Panc1 (cell line): ENCODE measurements around the gene MYO5B. TPM values are rescaled to one million over a fixed set of nuclear protein-coding genes. Genes with fewer than 3 reads are reported as not detected.

Experiments used
- ATAC-seq: fragments of 200-7000 bp; cut with Tn5 transposase; 2 replicates; pipeline ENCODE4 v1.9.1; 2020; ENCODE audit warnings: mild to moderate bottlenecking, moderate library complexity
- BruUV-seq: library from RNA; stranded (reverse); fragments of 400-500 nt; replicated peaks from 2 replicates; lab custom pipeline; 2021; lab: Mats Ljungman, UMichigan
- CTCF ChIA-PET: fragments of 300-600 bp; sonication (Branson Sonifier 250); formaldehyde crosslinking; loops from one replicate; lab custom pipeline; 2022; ENCODE audit warnings: antibody characterized with exemption; lab: Charles Lee
- POLR2A ChIA-PET: fragments of 300-600 bp; sonication (Branson Sonifier 250); formaldehyde crosslinking; loops from one replicate; lab custom pipeline; 2022; ENCODE audit warnings: antibody characterized with exemption; lab: Charles Lee
- DNase-seq: peaks from one replicate; pipeline ENCODE4 v3.0.0-alpha.2; 2010; ENCODE audit warnings: low read depth, low spot score
- H3K27ac ChIP-seq: 2 replicates; pipeline ENCODE4 v1.5.1; 2011; ENCODE audit warnings: mild to moderate bottlenecking, low read length, inconsistent platforms
- H3K27me3 ChIP-seq: fragments of 200-500 bp; sonication (Bioruptor generic); 2 replicates; pipeline ENCODE4 v1.6.0; 2014; ENCODE audit warnings: low read length, inconsistent platforms; ENCODE audit not compliant: control insufficient read depth, insufficient read depth
- H3K36me3 ChIP-seq: fragments of 200-500 bp; sonication (Bioruptor generic); 2 replicates; pipeline ENCODE4 v1.5.1; 2014; ENCODE audit warnings: inconsistent platforms, mild to moderate bottlenecking, low read length, moderate library complexity; ENCODE audit not compliant: control insufficient read depth, insufficient read depth
- H3K4me1 ChIP-seq: 2 replicates; pipeline ENCODE4 v1.5.1; 2011; ENCODE audit warnings: inconsistent platforms, mild to moderate bottlenecking, low read length, moderate library complexity; ENCODE audit not compliant: control insufficient read depth, insufficient read depth
- H3K4me3 ChIP-seq, 2 experiments: 2 replicates each; pipeline ENCODE4 v1.5.1; 2011 to 2012; ENCODE audit warnings: low read depth in 2 of 2, low read length in 2 of 2, mild to moderate bottlenecking in 2 of 2, inconsistent platforms in 1 of 2, moderate library complexity in 1 of 2
- H3K9me3 ChIP-seq: fragments of 200-500 bp; sonication (Bioruptor generic); 2 replicates; pipeline ENCODE4 v1.5.1; 2014; ENCODE audit warnings: low read depth, mild to moderate bottlenecking, inconsistent platforms, low read length, moderate library complexity; ENCODE audit not compliant: control insufficient read depth, insufficient read depth
- POLR2AphosphoS5 ChIP-seq: IDR thresholded peaks from 2 replicates; pipeline ENCODE4 v1.6.1; 2012; ENCODE audit warnings: mild to moderate bottlenecking, low read depth, low read length, moderate library complexity
- SIN3A ChIP-seq: IDR thresholded peaks from 2 replicates; pipeline ENCODE4 v1.6.1; 2012; ENCODE audit warnings: low read depth, mild to moderate bottlenecking, low read length, moderate library complexity, borderline replicate concordance; ENCODE audit not compliant: insufficient read depth
- TCF7L2 ChIP-seq: IDR thresholded peaks from 2 replicates; pipeline ENCODE4 v1.6.1; 2011; ENCODE audit warnings: mild to moderate bottlenecking, low read depth, low read length, inconsistent platforms
- in situ Hi-C: cut with HindIII; loops from 2 replicates; pipeline ENCODE4 v1.10.0; 2016; ENCODE audit warnings: low sequenced_read_pairs, low pct_unique_long_range_greater_than_20kb
- intact Hi-C: fragments of 100-400 bp; cut with micrococcal nuclease; formaldehyde crosslinking; loops from one replicate; pipeline ENCODE4 v1.10.0; 2022; ENCODE audit not compliant: unreplicated experiment
- total RNA-seq: library from RNA; stranded (reverse); gene quantifications from one replicate; pipeline ENCODE4 v1.2.1, GENCODE V29; 2021; ENCODE audit not compliant: unreplicated experiment
- TF ChIP-seq, protein P1 (sequence below), 2 experiments: IDR thresholded peaks; 2 replicates each; pipeline ENCODE4 v1.6.1; 2011 to 2012; ENCODE audit warnings: low read depth in 2 of 2, control low read depth in 1 of 2, low read length in 1 of 2, mild to moderate bottlenecking in 1 of 2, moderate library complexity in 1 of 2; ENCODE audit not compliant: insufficient read depth in 1 of 2
- TF ChIP-seq, protein P2 (sequence below): fragments of 450-650 bp; IDR thresholded peaks from 2 replicates; pipeline ENCODE4 v1.5.1; 2017; ENCODE audit warnings: mild to moderate bottlenecking

Gene MYO5B
- total RNA-seq, 1 experiment from 2014 or later = 0.31 TPM

DNA sequence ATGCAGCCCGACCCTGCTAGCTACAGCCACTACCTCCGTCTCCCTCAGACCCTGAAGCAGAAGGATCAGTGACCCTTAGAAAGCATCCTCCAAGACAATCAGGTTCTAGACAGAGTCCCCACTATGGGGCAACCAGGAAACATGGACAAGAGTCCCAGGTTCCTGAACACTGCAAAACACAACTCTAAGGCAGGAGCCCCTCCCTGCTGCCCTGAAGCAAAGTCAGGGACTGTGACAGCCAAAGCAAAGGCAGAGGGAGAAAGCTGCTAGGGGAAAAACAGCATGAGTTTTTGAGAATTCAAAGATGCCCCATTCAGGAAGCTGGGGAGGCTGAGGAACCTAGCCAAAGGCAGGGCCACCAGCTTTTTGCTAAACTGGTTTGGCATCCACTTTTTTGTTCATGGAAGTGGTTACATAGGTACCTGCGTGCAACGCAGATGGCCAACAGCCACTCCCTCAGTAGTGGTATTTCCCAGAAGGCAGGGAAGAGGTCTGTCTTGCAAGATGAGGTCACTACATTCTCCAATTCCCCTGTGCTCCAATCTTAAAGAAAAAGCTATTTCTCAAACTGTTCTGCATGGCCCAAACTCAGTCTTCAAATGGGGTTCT is 33.2 kb downstream of the MYO5B start:
- intact Hi-C loops (no loop called here), in situ Hi-C loops (no loop called here)
- ChIA-PET POLR2A (no interaction called here), CTCF (no interaction called here)
- ATAC-seq (no peak), DNase-seq (no peak)
- H3K9me3 ChIP-seq = no peaks in the 10 kb centered on the region
- no TSS peak for BruUV-seq
- H3K4me3 ChIP-seq = no peak overlapping the region
- H3K36me3 ChIP-seq = no peaks in the 10 kb centered on the region
- no peak for TF ChIP-seq SIN3A
- no peak for TF ChIP-seq POLR2AphosphoS5
- TF ChIP-seq, protein P1, sequence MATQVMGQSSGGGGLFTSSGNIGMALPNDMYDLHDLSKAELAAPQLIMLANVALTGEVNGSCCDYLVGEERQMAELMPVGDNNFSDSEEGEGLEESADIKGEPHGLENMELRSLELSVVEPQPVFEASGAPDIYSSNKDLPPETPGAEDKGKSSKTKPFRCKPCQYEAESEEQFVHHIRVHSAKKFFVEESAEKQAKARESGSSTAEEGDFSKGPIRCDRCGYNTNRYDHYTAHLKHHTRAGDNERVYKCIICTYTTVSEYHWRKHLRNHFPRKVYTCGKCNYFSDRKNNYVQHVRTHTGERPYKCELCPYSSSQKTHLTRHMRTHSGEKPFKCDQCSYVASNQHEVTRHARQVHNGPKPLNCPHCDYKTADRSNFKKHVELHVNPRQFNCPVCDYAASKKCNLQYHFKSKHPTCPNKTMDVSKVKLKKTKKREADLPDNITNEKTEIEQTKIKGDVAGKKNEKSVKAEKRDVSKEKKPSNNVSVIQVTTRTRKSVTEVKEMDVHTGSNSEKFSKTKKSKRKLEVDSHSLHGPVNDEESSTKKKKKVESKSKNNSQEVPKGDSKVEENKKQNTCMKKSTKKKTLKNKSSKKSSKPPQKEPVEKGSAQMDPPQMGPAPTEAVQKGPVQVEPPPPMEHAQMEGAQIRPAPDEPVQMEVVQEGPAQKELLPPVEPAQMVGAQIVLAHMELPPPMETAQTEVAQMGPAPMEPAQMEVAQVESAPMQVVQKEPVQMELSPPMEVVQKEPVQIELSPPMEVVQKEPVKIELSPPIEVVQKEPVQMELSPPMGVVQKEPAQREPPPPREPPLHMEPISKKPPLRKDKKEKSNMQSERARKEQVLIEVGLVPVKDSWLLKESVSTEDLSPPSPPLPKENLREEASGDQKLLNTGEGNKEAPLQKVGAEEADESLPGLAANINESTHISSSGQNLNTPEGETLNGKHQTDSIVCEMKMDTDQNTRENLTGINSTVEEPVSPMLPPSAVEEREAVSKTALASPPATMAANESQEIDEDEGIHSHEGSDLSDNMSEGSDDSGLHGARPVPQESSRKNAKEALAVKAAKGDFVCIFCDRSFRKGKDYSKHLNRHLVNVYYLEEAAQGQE (IDR thresholded peaks at IDR 0.05; ENCODE audit: insufficient read depth in 1 of 2, low read depth in 2 of 2, low read length in 1 of 2) = no peak
- TF ChIP-seq TCF7L2 = no peak
- TF ChIP-seq, protein P2, sequence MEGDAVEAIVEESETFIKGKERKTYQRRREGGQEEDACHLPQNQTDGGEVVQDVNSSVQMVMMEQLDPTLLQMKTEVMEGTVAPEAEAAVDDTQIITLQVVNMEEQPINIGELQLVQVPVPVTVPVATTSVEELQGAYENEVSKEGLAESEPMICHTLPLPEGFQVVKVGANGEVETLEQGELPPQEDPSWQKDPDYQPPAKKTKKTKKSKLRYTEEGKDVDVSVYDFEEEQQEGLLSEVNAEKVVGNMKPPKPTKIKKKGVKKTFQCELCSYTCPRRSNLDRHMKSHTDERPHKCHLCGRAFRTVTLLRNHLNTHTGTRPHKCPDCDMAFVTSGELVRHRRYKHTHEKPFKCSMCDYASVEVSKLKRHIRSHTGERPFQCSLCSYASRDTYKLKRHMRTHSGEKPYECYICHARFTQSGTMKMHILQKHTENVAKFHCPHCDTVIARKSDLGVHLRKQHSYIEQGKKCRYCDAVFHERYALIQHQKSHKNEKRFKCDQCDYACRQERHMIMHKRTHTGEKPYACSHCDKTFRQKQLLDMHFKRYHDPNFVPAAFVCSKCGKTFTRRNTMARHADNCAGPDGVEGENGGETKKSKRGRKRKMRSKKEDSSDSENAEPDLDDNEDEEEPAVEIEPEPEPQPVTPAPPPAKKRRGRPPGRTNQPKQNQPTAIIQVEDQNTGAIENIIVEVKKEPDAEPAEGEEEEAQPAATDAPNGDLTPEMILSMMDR = no peak
- no peak overlapping the region for H3K27ac ChIP-seq
- H3K27me3 ChIP-seq = no peaks in the 10 kb centered on the region; the same call in 1 of the 2 replicates
- H3K4me1 ChIP-seq = no peaks in the 10 kb centered on the region

DNA sequence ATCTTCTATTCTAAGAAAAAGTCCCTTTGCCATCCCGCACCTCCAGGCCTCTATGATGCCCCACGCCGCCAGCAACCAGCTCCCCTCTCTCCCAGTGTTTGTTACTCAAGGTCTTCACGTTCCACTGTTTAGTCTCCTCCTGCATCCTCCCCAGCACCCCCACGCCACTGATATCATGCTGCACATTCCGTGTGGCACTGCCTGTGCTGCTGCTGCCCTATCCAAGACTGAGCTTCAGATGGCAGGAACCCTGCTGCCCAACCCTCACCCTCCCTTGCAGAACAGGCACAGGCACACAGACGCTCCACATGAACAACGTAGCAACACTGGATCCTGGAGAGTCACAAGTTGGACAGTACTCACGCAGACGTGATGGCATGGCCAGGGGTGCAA is 35.3 kb downstream of the MYO5B start:
- POLR2A ChIA-PET = no interaction called here
- Histone ChIP-seq H3K4me3 (no peak overlapping the region), H3K9me3 (no peaks in the 10 kb centered on the region), H3K36me3 (no peaks in the 10 kb centered on the region), H3K27me3 (no peaks in the 10 kb centered on the region), H3K27ac (no peak overlapping the region), H3K4me1 (no peaks in the 10 kb centered on the region)
- BruUV-seq = no TSS peak
- no peak for DNase-seq
- in situ Hi-C loops = no loop called here
- CTCF ChIA-PET = no interaction called here
- TF ChIP-seq, protein P2 = no peak
- no peak for TF ChIP-seq SIN3A
- TF ChIP-seq, protein P1 (IDR thresholded peaks at IDR 0.05; ENCODE audit: insufficient read depth in 1 of 2, low read depth in 2 of 2, low read length in 1 of 2) = no peak
- TF ChIP-seq TCF7L2 = no peak
- no peak for TF ChIP-seq POLR2AphosphoS5
- no peak for ATAC-seq
- intact Hi-C loops = no loop called here
